ENCODE measurements around the gene PHLDB1. TPM values are rescaled to one million over a fixed set of nuclear protein-coding genes. Genes with fewer than 3 reads are reported as not detected.

PHLDB1 gene
- total RNA-seq, 1 experiment from 2014 or later = 122 TPM

DNA sequence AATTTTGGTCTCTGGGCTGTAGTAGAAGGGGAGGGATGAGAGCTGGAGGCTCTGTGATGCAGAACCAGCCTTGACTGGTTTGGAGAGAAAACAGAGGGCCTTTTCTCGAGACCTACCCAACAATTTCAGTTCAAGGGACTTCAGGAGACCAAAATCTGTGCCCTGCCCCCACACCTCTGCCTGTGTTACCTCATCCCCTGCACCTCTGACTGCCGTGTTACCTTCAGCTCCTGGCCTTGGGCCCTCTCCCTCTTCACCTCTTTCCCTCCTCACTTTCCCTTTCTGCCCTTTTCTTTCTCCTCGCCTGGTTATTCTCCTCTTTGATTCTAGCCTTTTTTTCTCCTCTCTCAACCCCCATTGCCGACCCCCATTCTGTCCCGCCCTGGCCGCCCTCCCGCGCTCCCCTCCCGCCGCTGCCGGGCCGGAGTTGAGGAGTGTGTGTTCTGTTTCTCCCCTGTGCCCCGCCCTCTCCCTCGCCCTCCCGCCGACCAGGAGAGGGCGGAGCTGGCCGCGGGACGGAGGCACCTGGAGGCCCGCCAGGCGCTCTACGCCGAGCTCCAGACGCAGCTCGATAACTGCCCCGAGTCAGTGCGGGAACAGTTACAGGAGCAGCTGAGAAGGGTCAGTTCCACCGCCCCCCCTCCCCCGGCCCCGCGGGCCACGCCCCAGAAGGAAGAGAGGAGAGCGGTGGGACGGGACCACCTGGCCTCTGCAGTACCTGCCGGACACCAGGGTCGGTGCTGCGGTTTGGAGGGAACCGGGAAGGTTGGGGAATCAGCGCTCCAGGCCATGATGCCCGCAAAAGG lies 27.2 kb downstream of the PHLDB1 start:
- Histone ChIP-seq H3K27me3 (ENCODE audit: insufficient read depth, low read depth) (no peaks in the 10 kb centered on the region), H3K4me1 (replicated peaks; ENCODE audit: insufficient read depth) (0 out of 2 replicates have a peak, but pooled peaks cover 4% of the 10 kb centered on the region), H4K20me1 (ENCODE audit: insufficient read depth) (no peaks in the 10 kb centered on the region), H3F3A (ENCODE audit: insufficient read depth, low read depth) (no peaks in the 10 kb centered on the region; the same call in 1 of the 2 replicates), H3K27ac (no peak overlapping the region), H3K4me3 (no peak overlapping the region), H3K79me2 (ENCODE audit: low read depth) (no peaks in the 10 kb centered on the region), H3K9me3 (ENCODE audit: insufficient read depth, low read depth) (no peaks in the 10 kb centered on the region), H3K36me3 (ENCODE audit: low read depth) (no peaks in the 10 kb centered on the region; the same call in 1 of the 2 replicates), H3K4me2 (no peak overlapping the region), H3K9me2 (ENCODE audit: insufficient read depth) (no peaks in the 10 kb centered on the region), H2AFZ (no peak overlapping the region)
- ChIA-PET POLR2A (ENCODE audit: unreplicated experiment) (interaction anchor here (0.6 kb wide), 1 partner anchor 12 kb away, joined by 11 read pairs; no protein-coding TSS in a partner anchor), CTCF (interaction anchor here (0.6 kb wide), 1 partner anchor 27 kb away, joined by 3 read pairs; the partner anchor contains the start of gene PHLDB1)
- no TSS peak for BruUV-seq (replicated peaks)
- TF ChIP-seq, protein P1, sequence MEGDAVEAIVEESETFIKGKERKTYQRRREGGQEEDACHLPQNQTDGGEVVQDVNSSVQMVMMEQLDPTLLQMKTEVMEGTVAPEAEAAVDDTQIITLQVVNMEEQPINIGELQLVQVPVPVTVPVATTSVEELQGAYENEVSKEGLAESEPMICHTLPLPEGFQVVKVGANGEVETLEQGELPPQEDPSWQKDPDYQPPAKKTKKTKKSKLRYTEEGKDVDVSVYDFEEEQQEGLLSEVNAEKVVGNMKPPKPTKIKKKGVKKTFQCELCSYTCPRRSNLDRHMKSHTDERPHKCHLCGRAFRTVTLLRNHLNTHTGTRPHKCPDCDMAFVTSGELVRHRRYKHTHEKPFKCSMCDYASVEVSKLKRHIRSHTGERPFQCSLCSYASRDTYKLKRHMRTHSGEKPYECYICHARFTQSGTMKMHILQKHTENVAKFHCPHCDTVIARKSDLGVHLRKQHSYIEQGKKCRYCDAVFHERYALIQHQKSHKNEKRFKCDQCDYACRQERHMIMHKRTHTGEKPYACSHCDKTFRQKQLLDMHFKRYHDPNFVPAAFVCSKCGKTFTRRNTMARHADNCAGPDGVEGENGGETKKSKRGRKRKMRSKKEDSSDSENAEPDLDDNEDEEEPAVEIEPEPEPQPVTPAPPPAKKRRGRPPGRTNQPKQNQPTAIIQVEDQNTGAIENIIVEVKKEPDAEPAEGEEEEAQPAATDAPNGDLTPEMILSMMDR (conservative IDR thresholded peaks at IDR 0.05) = no peak
- TF ChIP-seq EZH2 (IDR thresholded peaks at IDR 0.05; ENCODE audit: low read depth) = no peak
- intact Hi-C loops (cut with micrococcal nuclease; ENCODE audit: unreplicated experiment) = no loop called here
- no peak for DNase-seq

DNA sequence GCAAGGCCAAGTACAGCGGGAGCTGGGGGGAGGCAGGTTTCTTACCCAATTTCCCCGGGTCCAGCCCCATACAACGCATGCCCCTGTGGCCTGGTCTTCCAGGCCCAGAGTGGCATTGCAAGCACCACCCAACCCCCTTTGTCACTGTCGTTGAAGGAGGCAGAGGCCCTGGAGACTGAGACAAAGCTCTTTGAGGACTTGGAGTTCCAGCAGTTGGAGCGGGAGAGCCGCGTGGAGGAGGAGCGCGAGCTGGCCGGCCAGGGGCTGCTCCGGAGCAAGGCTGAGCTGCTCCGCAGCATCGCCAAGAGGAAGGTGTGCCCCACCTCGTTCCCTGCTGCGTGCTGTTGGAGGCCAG lies 27.8 kb downstream of the PHLDB1 start:
- no peaks in the 10 kb centered on the region for H3K9me3 ChIP-seq (ENCODE audit: insufficient read depth, low read depth)
- 0 out of 2 replicates have a peak, but pooled peaks cover 4% of the 10 kb centered on the region for H3K4me1 ChIP-seq (replicated peaks; ENCODE audit: insufficient read depth)
- no peaks in the 10 kb centered on the region; the same call in 1 of the 2 replicates for H3F3A ChIP-seq (ENCODE audit: insufficient read depth, low read depth)
- intact Hi-C loops (cut with micrococcal nuclease; ENCODE audit: unreplicated experiment) = no loop called here
- H3K9me2 ChIP-seq (ENCODE audit: insufficient read depth) = no peaks in the 10 kb centered on the region
- BruUV-seq (replicated peaks) = no TSS peak
- H3K27ac ChIP-seq = no peak overlapping the region
- H3K4me2 ChIP-seq = no peak overlapping the region
- TF ChIP-seq, protein P1 (conservative IDR thresholded peaks at IDR 0.05) = no peak
- no peak for TF ChIP-seq EZH2 (IDR thresholded peaks at IDR 0.05; ENCODE audit: low read depth)
- H3K79me2 ChIP-seq (ENCODE audit: low read depth) = no peaks in the 10 kb centered on the region
- ChIA-PET CTCF (no interaction called here), POLR2A (ENCODE audit: unreplicated experiment) (interaction anchor here (0.6 kb wide), 1 partner anchor 11 kb away, joined by 11 read pairs; no protein-coding TSS in a partner anchor)
- DNase-seq = no peak
- H4K20me1 ChIP-seq (ENCODE audit: insufficient read depth) = no peaks in the 10 kb centered on the region
- no peaks in the 10 kb centered on the region; the same call in 1 of the 2 replicates for H3K36me3 ChIP-seq (ENCODE audit: low read depth)
- no peaks in the 10 kb centered on the region for H3K27me3 ChIP-seq (ENCODE audit: insufficient read depth, low read depth)
- H2AFZ ChIP-seq = no peak overlapping the region
- H3K4me3 ChIP-seq = no peak overlapping the region

- no peak overlapping the region for H3K4me3 ChIP-seq
- no peak for DNase-seq
- no peaks in the 10 kb centered on the region; the same call in 1 of the 2 replicates for H3F3A ChIP-seq (ENCODE audit: insufficient read depth, low read depth)
- H3K27ac ChIP-seq = no peak overlapping the region
- ChIA-PET CTCF (no interaction called here), POLR2A (ENCODE audit: unreplicated experiment) (no interaction called here)
- H4K20me1 ChIP-seq (ENCODE audit: insufficient read depth) = no peaks in the 10 kb centered on the region
- no peak for TF ChIP-seq EZH2 (IDR thresholded peaks at IDR 0.05; ENCODE audit: low read depth)
- TF ChIP-seq, protein P1 (conservative IDR thresholded peaks at IDR 0.05) = no peak
- H3K9me2 ChIP-seq (ENCODE audit: insufficient read depth) = no peaks in the 10 kb centered on the region
- H3K36me3 ChIP-seq (ENCODE audit: low read depth) = no peaks in the 10 kb centered on the region; the same call in 1 of the 2 replicates
- intact Hi-C loops (cut with micrococcal nuclease; ENCODE audit: unreplicated experiment) = no loop called here
- H3K79me2 ChIP-seq (ENCODE audit: low read depth) = no peaks in the 10 kb centered on the region
- H3K4me1 ChIP-seq (replicated peaks; ENCODE audit: insufficient read depth) = 0 out of 2 replicates have a peak, but pooled peaks cover 4% of the 10 kb centered on the region
- H3K9me3 ChIP-seq (ENCODE audit: insufficient read depth, low read depth) = no peaks in the 10 kb centered on the region
- no peak overlapping the region for H3K4me2 ChIP-seq
- BruUV-seq (replicated peaks) = no TSS peak
- H3K27me3 ChIP-seq (ENCODE audit: insufficient read depth, low read depth) = no peaks in the 10 kb centered on the region
- H2AFZ ChIP-seq = no peak overlapping the region
Observed at GRCh38 chr11:118635642-118636041, 28.2 kb downstream of the PHLDB1 start.

Measured in PC-9 (cell line).